SK-N-MC (cell line): ENCODE results near the gene CNTLN.

Source experiments
- DNase-seq: peaks from one replicate; pipeline ENCODE4 v3.0.0-alpha.2; 2011; ENCODE audit warnings: low read depth, low spot score
- H3K27ac ChIP-seq: fragments of 200-600 bp; sonication (generic); 2 replicates; pipeline ENCODE4 v1.5.1; 2016; ENCODE audit warnings: mixed run types
- H3K36me3 ChIP-seq: fragments of 200-600 bp; sonication (generic); 2 replicates; pipeline ENCODE4 v1.6.1; 2017; ENCODE audit warnings: antibody characterized with exemption, low read length, mixed read lengths; ENCODE audit not compliant: insufficient read depth
- H3K4me3 ChIP-seq: fragments of 200-600 bp; sonication (generic); 2 replicates; pipeline ENCODE4 v1.5.1; 2016
- H3K9ac ChIP-seq: fragments of 200-600 bp; sonication (generic); 2 replicates; pipeline ENCODE4 v1.8.0; 2017; ENCODE audit warnings: mixed run types, mixed read lengths; ENCODE audit not compliant: insufficient read length
- H3K9me3 ChIP-seq: fragments of 200-600 bp; sonication (generic); 2 replicates; pipeline ENCODE4 v1.6.1; 2017; ENCODE audit warnings: low read depth, mild to moderate bottlenecking, antibody characterized with exemption, low read length, moderate library complexity, mixed read lengths
- EZH2 ChIP-seq: fragments of 200-600 bp; sonication (generic); IDR thresholded peaks from one replicate; pipeline ENCODE4 v1.6.1; 2017; ENCODE audit warnings: antibody characterized with exemption
- FOXP2 ChIP-seq: optimal IDR thresholded peaks from 2 replicates; pipeline ENCODE3; 2011; ENCODE audit warnings: mild to moderate bottlenecking, moderate library complexity; ENCODE audit not compliant: insufficient read depth; ENCODE audit errors: extremely low read length, control extremely low read depth
- POLR2AphosphoS5 ChIP-seq: IDR thresholded peaks from 2 replicates; pipeline ENCODE4 v1.6.1; 2012; ENCODE audit warnings: mild to moderate bottlenecking, low read depth, low read length, borderline replicate concordance

CNTLN gene

GRCh38 chr9:17532461-17532860 lies 397.6 kb downstream of the CNTLN start:
- H3K4me3 ChIP-seq: no peak overlapping the region
- no peaks in the 10 kb centered on the region for H3K36me3 ChIP-seq
- no peak overlapping the region for H3K9ac ChIP-seq
- no peak for TF ChIP-seq POLR2AphosphoS5
- no peak overlapping the region for H3K27ac ChIP-seq
- DNase-seq: no peak
- H3K9me3 ChIP-seq: no peaks in the 10 kb centered on the region

GRCh38 chr9:17535176-17535575 lies 400.3 kb downstream of the CNTLN start:
- no peak for TF ChIP-seq POLR2AphosphoS5
- TF ChIP-seq EZH2: no peak
- no peak for TF ChIP-seq FOXP2
- Histone ChIP-seq H3K27ac (no peak overlapping the region), H3K36me3 (no peaks in the 10 kb centered on the region), H3K9ac (no peak overlapping the region), H3K4me3 (no peak overlapping the region), H3K9me3 (no peaks in the 10 kb centered on the region)
- DNase-seq: no peak

- TF ChIP-seq EZH2: no peak
- TF ChIP-seq POLR2AphosphoS5: no peak
- no peak for TF ChIP-seq FOXP2
- Histone ChIP-seq H3K9me3 (no peaks in the 10 kb centered on the region), H3K9ac (no peak overlapping the region), H3K36me3 (no peaks in the 10 kb centered on the region), H3K4me3 (no peak overlapping the region), H3K27ac (no peak overlapping the region)
- no peak for DNase-seq
Measured at GRCh38 chr9:17536027-17536426, 401.2 kb downstream of the CNTLN start.

DNA sequence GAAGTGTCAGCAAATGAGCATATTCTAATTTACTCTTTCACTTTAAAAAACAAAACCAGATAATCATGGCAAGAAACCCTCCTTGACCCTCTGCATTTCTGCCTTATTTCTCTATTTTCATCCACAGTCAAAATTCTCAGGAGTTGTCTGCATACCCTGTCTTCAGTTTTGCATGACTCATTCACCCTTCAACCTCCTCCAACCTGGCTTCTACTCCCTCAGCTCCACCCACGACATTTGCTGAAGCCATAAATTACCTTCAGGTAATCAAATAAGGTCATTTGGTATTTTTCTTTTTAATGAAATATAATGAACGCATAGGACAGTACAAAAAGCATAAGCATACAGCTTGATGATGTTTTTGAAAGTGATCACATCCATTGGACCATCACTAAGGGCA lies 416.2 kb downstream of the CNTLN start:
- TF ChIP-seq POLR2AphosphoS5: no peak
- TF ChIP-seq FOXP2: no peak
- TF ChIP-seq EZH2: no peak
- Histone ChIP-seq H3K4me3 (no peak overlapping the region), H3K36me3 (no peaks in the 10 kb centered on the region), H3K9me3 (no peaks in the 10 kb centered on the region), H3K27ac (no peak overlapping the region), H3K9ac (no peak overlapping the region)
- no peak for DNase-seq
